Muscle of back (tissue), 10 donors: ENCODE measurements around the gene NBR1. TPM values are rescaled to one million over a fixed set of nuclear protein-coding genes. Genes with fewer than 3 reads are reported as not detected.

ENCODE experiments used
- polyA plus RNA-seq, 10 donors: library from polyadenylated mRNA; unstranded; fragments of 120-200 nt; gene quantifications; one replicate each; pipeline ENCODE4 v1.2.1, GENCODE V29; 2013; ENCODE audit not compliant: insufficient read length in 10 of 10

The NBR1 gene
- polyA plus RNA-seq, 10 donors, result 54.0 to 73.6 (median 60.6) TPM

Other genes with a start within 250 kb of the NBR1 start
- 10 to 100 TPM; 45.0 to 69.9 (median 48.3) TPM for gene AARSD1, start 206.8 kb upstream of the NBR1 start, polyA plus RNA-seq
- 10 to 100 TPM; 46.0 to 82.2 (median 70.7) TPM for gene PTGES3L, start 191.1 kb upstream of the NBR1 start, polyA plus RNA-seq
- 1 to 10 TPM; 6.0 to 8.9 (median 7.5) TPM for gene RUNDC1, start 190.6 kb upstream of the NBR1 start, polyA plus RNA-seq
- gene RPL27, start 172.8 kb upstream of the NBR1 start, polyA plus RNA-seq, result 1,000 to 10,000 TPM; 2,057 to 2,736 (median 2,428) TPM
- 1 to 10 TPM; 4.2 to 7.7 (median 6.5) TPM for gene IFI35, start 164.4 kb upstream of the NBR1 start, polyA plus RNA-seq
- 10 to 100 TPM; 62.1 to 97.2 (median 77.5) TPM for gene VAT1, start 148.8 kb upstream of the NBR1 start, polyA plus RNA-seq
- 1 to 10 TPM in 5 of 10 donors, under 1 TPM in 5; 0.47 to 1.3 (median 0.93) TPM for gene RND2, start 146.0 kb upstream of the NBR1 start, polyA plus RNA-seq
- 10 to 100 TPM in 4 of 10 donors, 1 to 10 TPM in 6; 7.3 to 13.5 (median 9.0) TPM for gene BRCA1, start 45.9 kb upstream of the NBR1 start, polyA plus RNA-seq
- gene TMEM106A, start 40.7 kb downstream of the NBR1 start, polyA plus RNA-seq, result 10 to 100 TPM in 2 of 10 donors, 1 to 10 TPM in 8; 6.0 to 11.5 (median 7.8) TPM
- gene CCDC200, start 57.4 kb downstream of the NBR1 start, polyA plus RNA-seq, result 10 to 100 TPM in 4 of 10 donors, 1 to 10 TPM in 6; 3.5 to 15.8 (median 6.4) TPM
- gene RNU2-1, start 62.8 kb downstream of the NBR1 start, polyA plus RNA-seq, result 1 to 10 TPM in 2 of 10 donors, under 1 TPM in 1, not detected in 7; 0.86 to 4.4 (median 1.8) TPM
- gene ARL4D, start 227.8 kb downstream of the NBR1 start, polyA plus RNA-seq, result 10 to 100 TPM in 7 of 10 donors, 1 to 10 TPM in 3; 5.5 to 14.5 (median 11.3) TPM